Measurements from ENCODE around the gene LIMD2.
"Not testable (repeated sequence)": the region's sequence is repeated elsewhere in the genome, so short reads cannot be mapped to it uniquely, and the experiment has no call there.

Gene LIMD2

DNA sequence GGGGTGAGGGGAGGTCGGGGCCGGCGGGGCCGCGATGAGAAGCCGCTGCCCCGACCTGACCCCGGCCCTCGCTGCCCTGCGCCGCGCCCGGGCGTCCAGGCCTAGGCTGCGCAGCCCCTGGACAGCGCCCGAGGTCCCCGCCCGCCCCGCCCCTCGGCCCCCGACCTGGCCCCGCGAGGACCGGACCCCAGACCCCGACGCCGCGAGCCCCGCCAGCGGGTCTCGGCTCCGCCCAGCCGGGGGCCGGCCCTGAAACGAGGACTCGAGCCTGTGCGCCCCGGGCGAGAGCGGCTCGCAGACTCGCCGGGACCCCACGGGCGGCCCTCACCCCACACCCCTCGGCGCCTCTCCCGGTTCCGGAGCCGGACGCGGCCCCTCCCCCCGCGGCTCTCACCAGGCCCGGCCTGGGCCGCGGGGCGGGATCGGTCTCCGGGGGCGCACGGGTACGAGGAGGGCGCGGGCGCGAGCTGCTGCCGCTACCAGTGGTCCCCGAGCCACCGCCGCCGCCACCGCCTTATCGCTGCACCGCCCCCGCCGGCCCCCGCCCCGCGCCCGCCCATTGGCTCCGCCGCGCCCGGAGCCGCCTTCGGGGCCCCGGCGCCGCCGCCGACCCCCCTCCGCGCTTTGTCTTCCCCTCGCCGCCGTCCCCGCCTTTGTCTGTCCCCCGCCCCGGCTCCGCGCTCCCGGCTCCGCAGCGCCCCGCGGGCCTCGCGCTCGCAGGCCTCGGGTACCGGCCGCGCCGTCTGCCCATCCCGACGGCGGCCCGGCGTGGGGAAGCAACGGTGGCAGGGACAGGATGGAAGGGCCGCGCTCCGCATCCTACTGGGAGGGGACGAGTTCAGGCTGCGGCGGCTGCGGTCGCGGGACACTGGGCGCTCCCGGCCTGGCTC is at the start of gene LIMD2:
LIMD2 (minus strand) TSS at position 488 of the 890 bp plus-strand sequence. CDS start 827 bp downstream, outside the sequence.
- FAIRE-seq = no peak

GRCh38 chr17:63741408-63742173 is 41.7 kb upstream of the LIMD2 start, which contains the start of gene STRADA:
Gene STRADA, minus strand, starts transcription at chr17:63741799. Its CDS starts 13,430 bp downstream, at chr17:63728369.
- no peak for FAIRE-seq

DNA sequence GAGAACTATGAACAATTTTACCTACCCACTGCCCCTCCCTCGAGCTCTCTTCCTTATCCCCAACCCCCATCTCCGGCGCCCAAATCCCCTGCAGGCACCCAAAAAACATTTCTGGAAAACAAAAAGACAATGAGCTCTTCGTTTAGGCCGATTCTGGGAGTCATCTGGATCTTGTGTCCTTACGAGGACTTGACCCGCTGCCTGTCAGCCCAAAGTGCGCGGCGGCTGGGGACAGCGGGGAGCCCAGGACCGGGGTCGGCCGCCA is 41.1 kb upstream of the LIMD2 start:
- FAIRE-seq = no peak

DNA sequence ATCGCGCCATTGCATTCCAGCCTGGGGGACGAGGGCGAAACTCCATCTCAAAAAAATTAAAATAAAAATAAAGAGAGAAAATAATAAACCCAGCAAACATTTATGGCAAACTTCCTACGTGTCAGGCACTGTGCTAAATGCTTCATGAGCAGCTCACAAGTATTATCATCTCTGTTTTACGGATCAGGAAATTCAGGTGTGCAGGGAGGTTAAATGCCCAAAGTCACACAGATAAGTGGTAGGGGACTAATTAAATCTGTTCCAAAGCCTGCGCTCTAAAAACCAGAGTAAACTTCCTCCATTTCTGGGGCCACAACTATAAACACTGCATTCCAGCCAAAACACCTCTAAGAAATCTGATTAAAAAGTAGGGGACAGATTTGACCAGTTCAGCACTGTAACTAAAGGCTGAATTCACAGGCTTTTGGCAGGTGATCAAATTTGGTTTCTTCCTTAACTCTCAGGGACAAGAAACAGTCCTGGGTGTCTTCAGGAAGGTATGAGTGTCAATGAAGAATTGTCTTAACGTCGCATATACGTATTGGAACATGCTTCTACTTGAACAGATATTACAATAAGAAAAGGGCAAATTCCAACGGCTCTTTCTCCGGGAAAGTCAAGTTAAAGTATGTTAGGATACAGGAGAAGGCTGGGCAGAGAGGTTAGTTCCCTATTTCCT is 40.7 kb upstream of the LIMD2 start:
- FAIRE-seq = no peak

DNA sequence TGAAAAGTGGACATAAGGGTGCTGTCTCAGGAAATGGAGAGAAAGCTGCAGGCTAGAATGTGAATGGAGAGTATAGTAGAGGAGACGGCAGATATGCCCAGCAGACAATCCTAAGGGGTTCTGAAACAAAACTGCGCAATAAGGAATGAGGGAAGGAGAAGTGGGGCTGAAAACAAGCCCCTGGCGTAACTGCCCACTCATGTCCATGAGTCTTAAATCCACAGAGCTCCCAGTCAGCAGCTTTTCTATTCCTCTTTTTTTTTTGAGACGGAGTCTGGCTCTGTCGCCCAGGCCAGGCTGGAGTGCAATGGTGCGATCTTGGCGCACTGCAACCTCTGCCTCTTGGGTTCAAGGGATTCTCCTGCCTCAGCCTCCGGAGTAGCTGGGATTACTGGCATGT is 35.8 kb upstream of the LIMD2 start:
- FAIRE-seq = no peak

GRCh38 chr17:63722403-63722802 is 22.5 kb upstream of the LIMD2 start:
- FAIRE-seq = no peak

GRCh38 chr17:63720194-63720593 is 20.3 kb upstream of the LIMD2 start:
- FAIRE-seq = not testable (repeated sequence)

DNA sequence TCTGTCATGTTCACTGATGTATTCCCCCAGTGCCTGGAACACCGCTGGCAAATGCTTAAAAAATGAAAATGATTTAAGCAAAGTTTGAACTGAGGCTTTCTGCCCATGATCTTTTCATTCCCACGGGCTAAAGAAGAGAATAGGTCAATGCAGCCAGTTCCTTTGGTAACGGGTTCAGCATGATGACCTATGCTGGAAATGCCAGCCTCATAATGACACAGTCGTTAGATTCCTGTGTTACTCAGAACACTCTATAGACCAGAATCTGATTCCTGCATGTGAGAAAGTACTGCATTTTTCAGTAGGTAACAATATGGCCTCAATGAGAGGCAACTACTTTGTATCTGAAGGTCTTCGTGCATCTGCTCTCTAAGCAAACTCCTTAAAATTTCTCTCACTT is 19.1 kb upstream of the LIMD2 start:
- no peak for FAIRE-seq

- no peak for FAIRE-seq
These were observed 16.5 kb upstream of the LIMD2 start for GRCh38 chr17:63716426-63716825.

- no peak for FAIRE-seq
These were observed 14.8 kb upstream of the LIMD2 start for GRCh38 chr17:63714550-63715277.

GRCh38 chr17:63709110-63709509 is 9.2 kb upstream of the LIMD2 start:
- FAIRE-seq = no peak

GRCh38 chr17:63707151-63707550 is 7.2 kb upstream of the LIMD2 start:
- FAIRE-seq = no peak

DNA sequence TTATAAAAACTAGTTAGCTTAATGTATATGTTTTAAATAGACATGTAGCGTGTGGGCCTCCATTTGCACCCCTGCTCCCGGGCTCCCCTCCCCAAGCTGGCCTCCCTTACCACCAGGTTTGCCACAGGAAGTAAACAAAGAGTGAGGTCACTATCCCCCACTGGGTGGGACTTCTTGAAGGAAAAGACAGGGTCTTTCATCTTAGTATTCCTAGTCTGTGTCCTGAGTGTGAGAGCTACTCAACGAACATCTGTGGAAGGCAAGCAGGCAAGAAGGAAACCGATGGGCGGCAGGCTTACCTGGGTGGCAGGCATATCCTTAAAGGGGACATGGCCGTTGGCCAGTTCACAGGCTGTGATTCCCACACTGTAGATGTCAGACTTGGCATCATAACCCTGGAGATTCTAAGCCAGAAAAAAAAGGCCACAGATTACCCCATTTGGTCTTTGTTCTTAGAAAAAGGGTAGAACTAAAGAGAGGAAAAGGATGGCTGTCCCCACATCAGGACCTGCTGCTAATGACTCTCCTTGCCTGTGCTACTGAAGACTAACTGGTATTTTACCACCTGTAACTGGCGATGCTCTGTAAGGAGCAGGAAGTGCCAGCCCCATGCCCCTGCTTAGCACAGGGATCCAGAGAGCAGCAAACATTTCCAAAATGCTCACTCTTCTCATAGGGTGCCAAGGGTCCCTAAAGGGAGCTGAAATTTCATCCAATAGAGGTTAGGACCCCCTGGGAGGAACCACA is 6.6 kb upstream of the LIMD2 start:
- FAIRE-seq = no peak

DNA sequence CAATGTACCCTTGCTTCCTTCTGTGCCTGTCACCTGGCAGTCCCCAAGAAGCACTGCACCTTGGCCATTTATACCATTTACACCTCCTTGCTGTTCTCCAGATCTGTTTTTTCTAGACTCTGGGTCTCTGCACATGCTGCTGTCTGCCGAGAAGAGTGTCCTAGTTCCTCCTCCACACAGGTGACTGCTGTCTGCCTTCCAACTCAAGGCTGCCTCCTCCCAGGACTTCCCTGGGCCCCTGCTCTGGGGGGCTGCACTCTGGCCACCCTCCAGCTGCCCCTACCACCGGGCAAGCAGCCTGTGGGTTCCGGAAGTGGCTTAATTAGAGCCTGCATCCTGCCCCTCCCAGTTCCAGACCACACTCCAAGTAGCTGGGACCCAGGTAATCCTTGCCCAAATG is 5.7 kb upstream of the LIMD2 start:
- no peak for FAIRE-seq

DNA sequence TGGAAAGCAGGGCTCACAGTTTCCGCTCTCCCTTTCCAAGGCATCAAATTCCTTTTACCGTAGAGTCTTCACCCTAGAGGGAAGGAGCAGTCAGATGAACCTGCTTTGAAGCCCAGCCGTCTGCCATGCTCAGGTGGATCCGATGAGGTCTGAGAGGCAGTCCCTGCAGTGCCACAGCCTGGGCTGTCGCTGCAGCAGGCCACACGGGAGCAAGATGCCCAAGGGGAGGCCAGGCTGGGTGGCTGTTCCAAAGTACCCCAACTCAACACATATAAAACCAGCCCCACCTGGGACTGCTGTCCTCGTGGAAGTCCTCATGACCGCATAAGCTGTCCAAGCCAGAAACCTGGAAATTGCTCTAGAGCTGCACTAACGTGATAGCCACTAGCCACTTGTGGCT is 4.9 kb upstream of the LIMD2 start:
- FAIRE-seq = no peak

GRCh38 chr17:63704259-63704576 is 4.3 kb upstream of the LIMD2 start:
- FAIRE-seq = no peak

GRCh38 chr17:63703556-63704258 is 3.8 kb upstream of the LIMD2 start:
- FAIRE-seq = no peak

GRCh38 chr17:63703029-63703428 is 3.1 kb upstream of the LIMD2 start:
- FAIRE-seq = no peak

GRCh38 chr17:63702721-63703015 is 2.7 kb upstream of the LIMD2 start:
- FAIRE-seq = no peak

- no peak for FAIRE-seq
These were observed 2.2 kb upstream of the LIMD2 start for GRCh38 chr17:63701868-63702720.

DNA sequence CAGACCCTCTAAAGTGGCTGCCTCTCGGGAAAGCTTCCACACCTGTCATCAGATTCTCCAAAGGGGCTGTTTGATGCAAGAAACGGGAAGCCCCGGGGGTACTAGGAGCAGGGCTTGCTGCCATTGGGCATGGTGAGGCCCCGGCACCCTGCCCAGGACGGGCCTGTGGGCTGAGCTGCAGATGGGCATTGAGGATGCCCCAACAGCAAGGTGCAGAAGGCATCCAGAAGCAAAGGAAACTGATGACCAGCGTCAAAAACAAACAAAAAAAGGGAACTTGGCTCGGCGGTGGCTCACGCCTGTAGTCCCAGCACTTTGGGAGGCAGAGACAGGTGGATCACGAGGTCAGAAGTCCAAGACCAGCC is 1.5 kb upstream of the LIMD2 start:
- FAIRE-seq = no peak
